Progenitor cell of endocrine pancreas (in vitro differentiated cells): ENCODE measurements around the gene ZFR2. TPM values are rescaled to one million over a fixed set of nuclear protein-coding genes. Genes with fewer than 3 reads are reported as not detected.
"Not testable (repeated sequence)": the region's sequence is repeated elsewhere in the genome, so short reads cannot be mapped to it uniquely, and the experiment has no call there.

ENCODE experiments used
- DNase-seq: peaks from one replicate; pipeline ENCODE4 v3.0.0; 2021; ENCODE audit warnings: low spot score; ENCODE audit not compliant: unreplicated experiment
- H3K27ac Mint-ChIP-seq: 2 replicates; pipeline ENCODE4 v1.8.0; 2021; ENCODE audit warnings: mild to moderate bottlenecking, moderate library complexity, mixed read lengths
- H3K27me3 Mint-ChIP-seq: 2 replicates; pipeline ENCODE4 v1.8.0; 2021; ENCODE audit warnings: mixed read lengths
- H3K36me3 Mint-ChIP-seq: 2 replicates; pipeline ENCODE4 v1.8.0; 2022; ENCODE audit warnings: mixed read lengths; ENCODE audit not compliant: insufficient read depth
- H3K4me1 Mint-ChIP-seq: 2 replicates; pipeline ENCODE4 v1.8.0; 2021; ENCODE audit warnings: low read depth, mixed read lengths
- H3K4me3 Mint-ChIP-seq: 2 replicates; pipeline ENCODE4 v1.8.0; 2021; ENCODE audit warnings: low read depth, mild to moderate bottlenecking, moderate library complexity, mixed read lengths
- H3K9me3 Mint-ChIP-seq: 2 replicates; pipeline ENCODE4 v1.8.0; 2021; ENCODE audit warnings: low read depth, mixed read lengths
- CTCF ChIP-seq: fragments of 200-600 bp; sonication (generic); IDR thresholded peaks from one replicate; pipeline ENCODE4 v1.5.0; 2021; ENCODE audit warnings: antibody characterized with exemption, mild to moderate bottlenecking; ENCODE audit not compliant: unreplicated experiment
- total RNA-seq: library from RNA; stranded (reverse); gene quantifications from 2 replicates; pipeline ENCODE4 v1.2.1, GENCODE V29; 2021

Gene ZFR2
- total RNA-seq, 1 donor from 2014 or later = 3.5 TPM

- no peak for TF ChIP-seq CTCF
- peaks cover 7% of the 10 kb centered on the region for H3K4me1 Mint-ChIP-seq
- no peaks in the 10 kb centered on the region for H3K9me3 Mint-ChIP-seq
- DNase-seq = no peak
- H3K27ac Mint-ChIP-seq = no peak overlapping the region
- H3K36me3 Mint-ChIP-seq = peaks cover 3% of the 10 kb centered on the region
- H3K4me3 Mint-ChIP-seq = peak overlapping the region; percentile 45
- H3K27me3 Mint-ChIP-seq = no peaks in the 10 kb centered on the region
Measured at GRCh38 chr19:3759482-3760254, 109.2 kb downstream of the ZFR2 start.

DNA sequence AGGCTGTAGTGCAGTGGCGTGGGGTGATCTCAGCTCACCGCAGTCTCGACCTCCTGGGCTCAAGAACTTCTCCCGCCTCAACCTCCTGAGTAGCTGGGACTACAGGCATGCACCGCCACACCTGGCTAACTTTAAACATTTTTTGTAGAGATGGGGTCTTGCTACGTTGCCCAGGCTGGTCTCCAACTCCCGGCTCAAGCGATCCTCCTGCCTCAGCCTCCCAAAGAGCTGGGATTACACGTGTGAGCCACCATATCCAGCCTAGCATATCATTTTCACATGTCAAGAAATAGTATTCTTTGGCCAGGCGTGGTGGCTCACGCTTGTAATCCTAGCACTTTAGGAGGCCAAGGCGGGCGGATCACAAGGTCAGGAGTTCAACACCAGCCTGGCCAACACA is 110.5 kb downstream of the ZFR2 start:
- H3K4me3 Mint-ChIP-seq, H3K4me1 Mint-ChIP-seq, DNase-seq, H3K27me3 Mint-ChIP-seq, H3K36me3 Mint-ChIP-seq, H3K9me3 Mint-ChIP-seq, H3K27ac Mint-ChIP-seq: not testable (repeated sequence)

- H3K4me1 Mint-ChIP-seq, H3K4me3 Mint-ChIP-seq, H3K27me3 Mint-ChIP-seq, H3K27ac Mint-ChIP-seq, DNase-seq, H3K36me3 Mint-ChIP-seq, H3K9me3 Mint-ChIP-seq: not testable (repeated sequence)
Measured at GRCh38 chr19:3757705-3758104, 111.1 kb downstream of the ZFR2 start.

Other genes with a start within 250 kb of the ZFR2 start
- 33.4 and 43.9 TPM in 2 replicates for gene CACTIN, start 242.2 kb downstream of the ZFR2 start, total RNA-seq
- gene PIP5K1C, start 168.6 kb downstream of the ZFR2 start, total RNA-seq = 49.7 and 51.7 TPM in 2 replicates
- gene TJP3, start 160.7 kb downstream of the ZFR2 start, total RNA-seq = 36.3 and 40.7 TPM in 2 replicates
- gene APBA3, start 107.3 kb downstream of the ZFR2 start, total RNA-seq = 31.4 and 33.3 TPM in 2 replicates
- 38.6 and 39.8 TPM in 2 replicates for gene MRPL54, start 106.4 kb downstream of the ZFR2 start, total RNA-seq
- gene RAX2, start 96.8 kb downstream of the ZFR2 start, total RNA-seq = not detected in 2 replicates
- 1.8 TPM in 2 replicates for gene MATK, start 82.7 kb downstream of the ZFR2 start, total RNA-seq
- 0.43 and 1.1 TPM in 2 replicates for gene ATCAY, start 11.6 kb upstream of the ZFR2 start, total RNA-seq
- 1.4 and 2.3 TPM in 2 replicates for gene NMRK2, start 64.0 kb upstream of the ZFR2 start, total RNA-seq
- 105 and 106 TPM in 2 replicates for gene DAPK3, start 102.1 kb upstream of the ZFR2 start, total RNA-seq
- gene EEF2, start 116.4 kb upstream of the ZFR2 start, total RNA-seq = 3,028 and 3,054 TPM in 2 replicates
- gene PIAS4, start 138.7 kb upstream of the ZFR2 start, total RNA-seq = 55.3 and 56.3 TPM in 2 replicates
- 18.4 and 19.1 TPM in 2 replicates for gene ZBTB7A, start 197.9 kb upstream of the ZFR2 start, total RNA-seq